K562 (cell line): ENCODE data around the gene EZH2. TPM values are rescaled to one million over a fixed set of nuclear protein-coding genes. Genes with fewer than 3 reads are reported as not detected.

Source experiments
- ATAC-seq: fragments of 200-7000 bp; cut with Tn5 transposase; 3 replicates; pipeline ENCODE4 v1.9.1; 2020; ENCODE audit warnings: moderate library complexity
- BruUV-seq: library from RNA; stranded (reverse); fragments of 400-500 nt; replicated peaks from 2 replicates; lab custom pipeline; 2021; lab: Mats Ljungman, UMichigan
- CTCF ChIA-PET: fragments of 300-600 bp; formaldehyde crosslinking; extraction: SDS; loops from one replicate; lab custom pipeline; 2021; ENCODE audit warnings: low intra/inter-chr PET ratio; lab: Yijun Ruan, JAX
- POLR2A ChIA-PET: fragments of 300-600, 350-650 bp; sonication (Branson Sonifier 250); formaldehyde crosslinking; extraction: SDS; loops from one replicate; lab custom pipeline; 2021; ENCODE audit warnings: antibody characterized with exemption, inconsistent platforms; lab: Yijun Ruan, JAX
- DNase-seq, 4 experiments: peaks; one replicate each; pipeline versions ENCODE4 v3.0.0 to v3.0.0-alpha.2; 2011 to 2018; ENCODE audit warnings: low spot score in 3 of 4, mixed read lengths in 3 of 4; ENCODE audit errors: extremely low read depth in 1 of 4
- FAIRE-seq: peaks from 2 replicates; lab custom pipeline; 2011; peaks lifted over from hg19 to GRCh38; lab: Jason Lieb, UNC
- H2AFZ ChIP-seq: 2 replicates; pipeline ENCODE4 v1.6.0; 2011; ENCODE audit warnings: low read depth, low read length, control low read depth, inconsistent platforms
- H3K27ac ChIP-seq: fragments of 200-600 bp; 3 replicates; pipeline ENCODE4 v1.8.0; 2011; ENCODE audit warnings: low read depth, mild to moderate bottlenecking, control low read depth, inconsistent platforms, low read length, moderate library complexity, mixed read lengths; ENCODE audit errors: extremely low read depth
- H3K27me3 ChIP-seq, 2 experiments: fragments of 300-600 bp in 1 of 2; 2 replicates in 1 of 2; 3 replicates in 1 of 2; pipeline versions ENCODE4 v1.6.0 to v1.8.0; 2011; ENCODE audit warnings: inconsistent platforms in 2 of 2, low read length in 2 of 2, mild to moderate bottlenecking in 1 of 2, mixed read lengths in 1 of 2, moderate library complexity in 1 of 2; ENCODE audit not compliant: control insufficient read depth in 2 of 2, insufficient read depth in 2 of 2
- H3K36me3 ChIP-seq: fragments of 300-600 bp; 3 replicates; pipeline ENCODE4 v1.8.0; 2011; ENCODE audit warnings: mild to moderate bottlenecking, low read length, inconsistent platforms; ENCODE audit not compliant: control insufficient read depth, insufficient read depth
- H3K4me1 ChIP-seq, 2 experiments: fragments of 200-600 bp in 1 of 2; replicated peaks in 1 of 2; 2 replicates in 1 of 2; 3 replicates in 1 of 2; pipeline versions ENCODE4 v1.5.1 to v1.8.0; 2011; ENCODE audit warnings: inconsistent platforms in 2 of 2, low read length in 2 of 2, mild to moderate bottlenecking in 1 of 2, mixed read lengths in 1 of 2, moderate library complexity in 1 of 2; ENCODE audit not compliant: control insufficient read depth in 2 of 2, insufficient read depth in 2 of 2
- H3K4me2 ChIP-seq: 2 replicates; pipeline ENCODE4 v1.6.1; 2011; ENCODE audit warnings: low read length, control low read depth, inconsistent platforms, mixed read lengths; ENCODE audit not compliant: insufficient read depth
- H3K4me3 ChIP-seq: fragments of 200-600 bp; sonication (generic), shearing (Covaris generic); 2 replicates; pipeline ENCODE4 v1.5.1; 2016; ENCODE audit warnings: control low read depth, inconsistent platforms
- H3K79me2 ChIP-seq: fragments of 200-600 bp; 3 replicates; pipeline ENCODE4 v1.8.0; 2011; ENCODE audit warnings: low read length, inconsistent platforms; ENCODE audit not compliant: control insufficient read depth, insufficient read depth
- H3K9ac ChIP-seq, 2 experiments: 2 replicates each; pipeline versions ENCODE4 v1.6.0 to v1.6.1; 2011; ENCODE audit warnings: low read depth in 2 of 2, low read length in 2 of 2, control low read depth in 1 of 2, inconsistent platforms in 1 of 2, mild to moderate bottlenecking in 1 of 2, mixed read lengths in 1 of 2; ENCODE audit not compliant: insufficient read depth in 1 of 2
- H3K9me1 ChIP-seq: one replicate; pipeline ENCODE4 v1.6.0; 2011; ENCODE audit warnings: inconsistent platforms, mild to moderate bottlenecking, low read length, moderate library complexity; ENCODE audit not compliant: control insufficient read depth, insufficient read depth
- H3K9me3 ChIP-seq: replicated peaks from 2 replicates; pipeline ENCODE4 v1.5.1; 2011; ENCODE audit warnings: low read depth, low read length, inconsistent platforms; ENCODE audit not compliant: control insufficient read depth, insufficient read depth
- H4K20me1 ChIP-seq: replicated peaks from 2 replicates; pipeline ENCODE4 v1.6.1; 2011; ENCODE audit warnings: low read length, inconsistent platforms, mixed read lengths; ENCODE audit not compliant: control insufficient read depth, insufficient read depth
- CEBPG ChIP-seq, 3 experiments: fragments of 200-800 bp in 1 of 3; sonication (Bioruptor generic) in 1 of 3; sonication (generic) in 1 of 3; formaldehyde crosslinking in 1 of 3; IDR thresholded peaks in 2 of 3; conservative IDR thresholded peaks in 1 of 3; 2 replicates each; pipeline versions ENCODE4 v1.6.1 to v1.8.0; 2016 to 2022; ENCODE audit warnings: missing compliant biosample characterization in 2 of 3, missing genetic modification characterization in 2 of 3, mild to moderate bottlenecking in 1 of 3, missing genetic modification reagents in 1 of 3
- CGGBP1 ChIP-seq: fragments of 250-450 bp; sonication (Bioruptor Pico); IDR thresholded peaks from 2 replicates; pipeline ENCODE4 v1.9.0; 2021; ENCODE audit warnings: mild to moderate bottlenecking
- DMBX1 ChIP-seq: fragments of 250-450 bp; sonication (Bioruptor Pico); IDR thresholded peaks from 2 replicates; pipeline ENCODE4 v1.8.0; 2022; ENCODE audit warnings: inconsistent platforms, mild to moderate bottlenecking, moderate library complexity, borderline replicate concordance
- E2F8 ChIP-seq: fragments of 450-650 bp; IDR thresholded peaks from 2 replicates; pipeline ENCODE4 v1.7.1; 2018; ENCODE audit warnings: mild to moderate bottlenecking, low read depth; ENCODE audit not compliant: partially characterized antibody
- HOMEZ ChIP-seq: fragments of 250-450 bp; sonication (Bioruptor Pico); IDR thresholded peaks from 2 replicates; pipeline ENCODE4 v1.4.0; 2020; ENCODE audit warnings: mild to moderate bottlenecking, moderate library complexity
- KDM4B ChIP-seq, 2 experiments: fragments of 450-650 bp in 1 of 2; sonication (generic) in 1 of 2; IDR thresholded peaks; 2 replicates each; pipeline ENCODE4 v1.6.1; 2016 to 2017; ENCODE audit warnings: borderline replicate concordance in 2 of 2, antibody characterized with exemption in 1 of 2, low read depth in 1 of 2, mild to moderate bottlenecking in 1 of 2
- PRPF4 ChIP-seq: fragments of 200-400 bp; formaldehyde crosslinking; IDR thresholded peaks from one replicate; pipeline ENCODE4 v1.6.1; 2017; ENCODE audit warnings: low read length, low read depth, mild to moderate bottlenecking; ENCODE audit not compliant: insufficient read depth, poor library complexity, severe bottlenecking
- RB1 ChIP-seq: fragments of 450-650 bp; IDR thresholded peaks from 2 replicates; pipeline ENCODE4 v1.6.1; 2017; ENCODE audit warnings: low read depth, mild to moderate bottlenecking
- RBM17 ChIP-seq: fragments of 200-400 bp; formaldehyde crosslinking; IDR thresholded peaks from 2 replicates; pipeline ENCODE4 v1.6.1; 2017; ENCODE audit warnings: low read depth, mild to moderate bottlenecking, low read length, borderline replicate concordance
- TOE1 ChIP-seq, 2 experiments: fragments of 450-650 bp in 1 of 2; sonication (generic) in 1 of 2; formaldehyde crosslinking in 1 of 2; IDR thresholded peaks; 2 replicates each; pipeline versions ENCODE4 v1.7.1 to v1.8.0; 2016 to 2022; ENCODE audit warnings: borderline replicate concordance in 2 of 2, mild to moderate bottlenecking in 2 of 2, antibody characterized with exemption in 1 of 2, inconsistent platforms in 1 of 2, low read depth in 1 of 2, missing genetic modification reagents in 1 of 2, moderate library complexity in 1 of 2
- TSHZ1 ChIP-seq: fragments of 250-450 bp; sonication (Bioruptor Pico); IDR thresholded peaks from 2 replicates; pipeline ENCODE4 v1.4.0; 2020; ENCODE audit warnings: mild to moderate bottlenecking, moderate library complexity
- YBX1 ChIP-seq: fragments of 450-650 bp; IDR thresholded peaks from 2 replicates; pipeline ENCODE4 v1.7.1; 2016; ENCODE audit warnings: mild to moderate bottlenecking
- ZKSCAN3 ChIP-seq: fragments of 250-450 bp; sonication (Bioruptor Pico); IDR thresholded peaks from 2 replicates; pipeline ENCODE4 v1.4.0; 2020
- WGBS: fragments of 100-300 bp; shearing (Covaris generic); methylation state at CpG from one replicate; pipeline ENCODE4 v1.1.6; 2016; ENCODE audit warnings: low coverage, mixed read lengths; ENCODE audit not compliant: insufficient coverage; ENCODE audit errors: missing lambda C conversion rate; 5-methylcytosine and 5-hydroxymethylcytosine counted together
- in situ Hi-C: fragments of 300-500 bp; cut with MboI; formaldehyde crosslinking; loops from 4 replicates; pipeline ENCODE4 v1.15.0; 2018; ENCODE audit warnings: inconsistent platforms, mixed read lengths
- intact Hi-C: fragments of 100-400 bp; cut with micrococcal nuclease; formaldehyde crosslinking; loops from 2 replicates; pipeline ENCODE4 v1.14.2; 2022
- polyA plus RNA-seq, 8 experiments: library from polyadenylated mRNA; depleted of rRNA in 4 of 8; stranded (reverse) in 5 of 8; unstranded in 3 of 8; fragments of >200 nt; fragmentation: Nextera tagmentation in 2 of 8; fragmentation: Illumina TruSeq in 1 of 8; extraction: Ambion mirVana in 2 of 8; extraction: Trizol in 1 of 8; gene quantifications; 2 replicates each; pipeline versions ENCODE4 v1.2.1 to v1.2.3, GENCODE V29; 2011 to 2014; ENCODE audit warnings: inconsistent platforms in 1 of 8, missing spikeins in 1 of 8
- total RNA-seq, 7 experiments: library from RNA; depleted of rRNA in 6 of 7; stranded (reverse); fragments of >200 nt in 6 of 7; fragmentation: Illumina TruSeq in 2 of 7; extraction: Trizol in 2 of 7; gene quantifications; 2 replicates each; pipeline versions ENCODE4 v1.2.1 to v1.2.3, GENCODE V29; 2011 to 2021; ENCODE audit warnings: low replicate concordance in 1 of 7

EZH2 gene
- total and polyA plus RNA-seq, 9 of the 15 experiments (the other 6 are each of a cell fraction or from before 2014, with no cell fraction given) = 48.7 to 175 (median 98.6) TPM

- Histone ChIP-seq H3K9me1 (no peaks in the 10 kb centered on the region), H3K36me3 (peaks cover 68% of the 10 kb centered on the region), H3K9ac (no peak overlapping the region), H3K4me3 (no peak overlapping the region), H3K27me3 (no peaks in the 10 kb centered on the region), H2AFZ (no peak overlapping the region), H3K79me2 (no peaks in the 10 kb centered on the region), H3K9me3 (no peaks in the 10 kb centered on the region), H3K27ac (no peak overlapping the region), H3K4me1 (no peaks in the 10 kb centered on the region), H3K4me2 (no peak overlapping the region), H4K20me1 (no peaks in the 10 kb centered on the region)
- DNase-seq (no peak), ATAC-seq (no peak), FAIRE-seq (no peak)
- ChIA-PET CTCF (no interaction called here), POLR2A (no interaction called here)
- in situ Hi-C loops (no loop called here), intact Hi-C loops (loop anchor here (5.0 to 10.0 kb wide), 2 partner anchors 223 to 294 kb away; partner anchors contain the start of gene ZNF786)
- TF ChIP-seq ZKSCAN3 (no peak), RB1 (no peak), E2F8 (no peak), TOE1 (IDR thresholded peaks at IDR 0.05; ENCODE audit: borderline replicate concordance) (no peak), TOE1 (CRISPR knock-in tag; IDR thresholded peaks at IDR 0.05; ENCODE audit: borderline replicate concordance, low read depth) (no peak), YBX1 (no peak), TSHZ1 (CRISPR knock-in tag) (no peak), CEBPG (CRISPR knock-in tag; IDR thresholded peaks at IDR 0.05) (no peak), CEBPG (tag; conservative IDR thresholded peaks at IDR 0.05 in 1 of 2, IDR thresholded peaks at IDR 0.05 in 1 of 2) (no peak), CGGBP1 (CRISPR knock-in tag) (no peak), RBM17 (no peak), PRPF4 (no peak), DMBX1 (CRISPR knock-in tag) (no peak), HOMEZ (no peak), KDM4B (IDR thresholded peaks at IDR 0.05; ENCODE audit: borderline replicate concordance in 2 of 2, low read depth in 1 of 2) (no peak)
- WGBS = 95% methylated on average over 13 of the region's 13 CpGs
- BruUV-seq = no TSS peak
These were observed 83.4 kb downstream of the EZH2 start for GRCh38 chr7:148800677-148801076.
